H1 (cell line): ENCODE results near the gene SLC6A3. TPM values are rescaled to one million over a fixed set of nuclear protein-coding genes. Genes with fewer than 3 reads are reported as not detected.

ENCODE experiments used
- CTCF ChIA-PET: fragments of 300-600 bp; sonication (Branson Sonifier 250); formaldehyde crosslinking; loops from one replicate; lab custom pipeline; 2021; ENCODE audit not compliant: partially characterized antibody; lab: Charles Lee
- POLR2A ChIA-PET: fragments of 300-600 bp; sonication (Branson Sonifier 250); formaldehyde crosslinking; loops from one replicate; lab custom pipeline; 2021; ENCODE audit warnings: inconsistent platforms; ENCODE audit not compliant: partially characterized antibody; lab: Charles Lee
- DNase-seq, 2 experiments: peaks; one replicate each; pipeline versions ENCODE4 v3.0.0 to v3.0.0-alpha.2; 2010 to 2022; ENCODE audit warnings: low spot score in 2 of 2, low read depth in 1 of 2, mixed read lengths in 1 of 2
- FAIRE-seq: peaks from 2 replicates; lab custom pipeline; 2011; peaks lifted over from hg19 to GRCh38; lab: Jason Lieb, UNC
- H2AFZ ChIP-seq: 2 replicates; pipeline ENCODE4 v1.8.1; 2012; ENCODE audit warnings: low read length, inconsistent platforms
- H2AK5ac ChIP-seq: 2 replicates; pipeline ENCODE4 v1.6.1; 2013; ENCODE audit warnings: low read depth, low read length
- H2BK120ac ChIP-seq: replicated peaks from 2 replicates; pipeline ENCODE3; 2013; ENCODE audit warnings: low read depth, low read length, inconsistent platforms
- H2BK12ac ChIP-seq: 2 replicates; pipeline ENCODE4 v1.6.1; 2013; ENCODE audit warnings: low read depth, low read length
- H2BK15ac ChIP-seq: 2 replicates; pipeline ENCODE4 v1.6.1; 2013; ENCODE audit warnings: low read length
- H2BK20ac ChIP-seq: 2 replicates; pipeline ENCODE4 v1.6.1; 2013; ENCODE audit warnings: low read length
- H2BK5ac ChIP-seq: 2 replicates; pipeline ENCODE4 v1.6.1; 2013; ENCODE audit warnings: low read depth, low read length
- H3K14ac ChIP-seq: 2 replicates; pipeline ENCODE4 v1.6.1; 2013; ENCODE audit warnings: inconsistent platforms; ENCODE audit not compliant: insufficient read length
- H3K18ac ChIP-seq: 2 replicates; pipeline ENCODE4 v1.6.1; 2013; ENCODE audit warnings: low read length; ENCODE audit errors: extremely low read depth
- H3K23ac ChIP-seq: 2 replicates; pipeline ENCODE4 v1.6.1; 2013; ENCODE audit warnings: inconsistent platforms; ENCODE audit not compliant: insufficient read length
- H3K23me2 ChIP-seq: 2 replicates; pipeline ENCODE4 v1.6.1; 2013; ENCODE audit warnings: low read depth, low read length
- H3K27ac ChIP-seq: 2 replicates; pipeline ENCODE4 v1.6.1; 2011; ENCODE audit warnings: low read depth, low read length, inconsistent platforms
- H3K27me3 ChIP-seq, 4 experiments: replicated peaks in 1 of 4; 1 replicate in 1 of 4; 2 replicates in 3 of 4; pipeline versions ENCODE4 v1.6.1 to v1.8.1; 2011 to 2013; ENCODE audit warnings: low read length in 3 of 4, mild to moderate bottlenecking in 3 of 4, inconsistent platforms in 2 of 4, mixed read lengths in 2 of 4, moderate library complexity in 1 of 4; ENCODE audit not compliant: control insufficient read depth in 3 of 4, insufficient read depth in 3 of 4; ENCODE audit errors: extremely low read depth in 1 of 4
- H3K36me3 ChIP-seq, 4 experiments: 2 replicates each; pipeline versions ENCODE4 v1.6.1 to v1.8.1; 2011 to 2013; ENCODE audit warnings: mild to moderate bottlenecking in 4 of 4, low read length in 3 of 4, moderate library complexity in 2 of 4, control low read depth in 1 of 4, inconsistent platforms in 1 of 4; ENCODE audit not compliant: insufficient read depth in 4 of 4, control insufficient read depth in 2 of 4
- H3K4ac ChIP-seq: replicated peaks from 2 replicates; pipeline ENCODE3; 2013; ENCODE audit warnings: low read length, low read depth, mixed read lengths, inconsistent platforms; ENCODE audit not compliant: insufficient read length
- H3K4me1 ChIP-seq, 4 experiments: replicated peaks in 1 of 4; 1 replicate in 1 of 4; 2 replicates in 3 of 4; pipeline versions ENCODE4 v1.6.1 to v1.8.1; 2011 to 2013; ENCODE audit warnings: low read length in 3 of 4, inconsistent platforms in 2 of 4, mixed read lengths in 1 of 4; ENCODE audit not compliant: insufficient read depth in 4 of 4, control insufficient read depth in 3 of 4
- H3K4me2 ChIP-seq, 2 experiments: 2 replicates each; pipeline versions ENCODE4 v1.6.1 to v1.8.1; 2011 to 2013; ENCODE audit warnings: low read depth in 2 of 2, low read length in 2 of 2, control low read depth in 1 of 2, inconsistent platforms in 1 of 2, mild to moderate bottlenecking in 1 of 2; ENCODE audit not compliant: insufficient read depth in 1 of 2
- H3K4me3 ChIP-seq, 4 experiments: fragments of 200-600, 300-600 bp in 1 of 4; sonication (generic), shearing (Covaris generic), sonication (Bioruptor Twin) in 1 of 4; 2 replicates each; pipeline versions ENCODE4 v1.5.1 to v1.8.1; 2011 to 2016; ENCODE audit warnings: low read length in 4 of 4, low read depth in 3 of 4, control low read depth in 2 of 4, inconsistent platforms in 2 of 4, mild to moderate bottlenecking in 2 of 4, mixed read lengths in 1 of 4, moderate library complexity in 1 of 4; ENCODE audit not compliant: insufficient read depth in 2 of 4; ENCODE audit errors: extremely low read depth in 1 of 4
- H3K56ac ChIP-seq: replicated peaks from 2 replicates; pipeline ENCODE3; 2013; ENCODE audit warnings: low read depth, mild to moderate bottlenecking, mixed read lengths, low read length, inconsistent platforms; ENCODE audit not compliant: insufficient read length
- H3K79me1 ChIP-seq: 2 replicates; pipeline ENCODE4 v1.6.1; 2013; ENCODE audit warnings: low read depth, low read length, control low read depth
- H3K79me2 ChIP-seq, 2 experiments: 2 replicates each; pipeline versions ENCODE4 v1.6.1 to v1.8.1; 2012 to 2013; ENCODE audit warnings: low read length in 2 of 2, mild to moderate bottlenecking in 2 of 2, inconsistent platforms in 1 of 2; ENCODE audit not compliant: insufficient read depth in 2 of 2, control insufficient read depth in 1 of 2
- H3K9ac ChIP-seq, 4 experiments: replicated peaks in 1 of 4; 1 replicate in 1 of 4; 2 replicates in 3 of 4; pipeline versions ENCODE4 v1.6.1 to v1.8.1; 2011 to 2013; ENCODE audit warnings: low read depth in 3 of 4, low read length in 3 of 4, control low read depth in 2 of 4, mild to moderate bottlenecking in 2 of 4, moderate library complexity in 2 of 4, inconsistent platforms in 1 of 4; ENCODE audit errors: extremely low read depth in 1 of 4
- H3K9me3 ChIP-seq, 2 experiments: 2 replicates each; pipeline versions ENCODE4 v1.6.1 to v1.8.1; 2012 to 2013; ENCODE audit warnings: mild to moderate bottlenecking in 2 of 2, moderate library complexity in 2 of 2, control low read depth in 1 of 2, inconsistent platforms in 1 of 2, low read depth in 1 of 2, low read length in 1 of 2, mixed read lengths in 1 of 2; ENCODE audit not compliant: insufficient read depth in 2 of 2
- H4K20me1 ChIP-seq, 2 experiments: replicated peaks in 1 of 2; 2 replicates each; pipeline versions ENCODE3 to v1.8.1; 2011 to 2013; ENCODE audit warnings: inconsistent platforms in 2 of 2, low read length in 2 of 2, mild to moderate bottlenecking in 1 of 2; ENCODE audit not compliant: insufficient read depth in 2 of 2, control insufficient read depth in 1 of 2
- H4K5ac ChIP-seq: 2 replicates; pipeline ENCODE4 v1.6.1; 2013; ENCODE audit warnings: low read length, low read depth, mixed read lengths, inconsistent platforms; ENCODE audit not compliant: insufficient read length
- H4K8ac ChIP-seq: 2 replicates; pipeline ENCODE4 v1.8.0; 2013; ENCODE audit warnings: mild to moderate bottlenecking, moderate library complexity, low read length, inconsistent platforms; ENCODE audit not compliant: insufficient read depth; ENCODE audit errors: extremely low read depth
- H4K91ac ChIP-seq: replicated peaks from 2 replicates; pipeline ENCODE3; 2013; ENCODE audit warnings: low read length, mixed read lengths, inconsistent platforms; ENCODE audit not compliant: insufficient read length
- GTF2F1 ChIP-seq: IDR thresholded peaks from 2 replicates; pipeline ENCODE4 v1.6.1; 2012; ENCODE audit warnings: low read depth, low read length, improper control_type of control experiment, borderline replicate concordance
- HDAC2 ChIP-seq, 2 experiments: fragments of 300-600 bp in 1 of 2; sonication (generic) in 1 of 2; IDR thresholded peaks; 2 replicates each; pipeline ENCODE4 v1.6.1; 2011 to 2012; ENCODE audit warnings: low read depth in 2 of 2, low read length in 2 of 2, mild to moderate bottlenecking in 2 of 2, moderate library complexity in 2 of 2, borderline replicate concordance in 1 of 2, inconsistent platforms in 1 of 2
- JUND ChIP-seq: IDR thresholded peaks from 2 replicates; pipeline ENCODE4 v1.6.1; 2011; ENCODE audit warnings: mild to moderate bottlenecking, improper control_type of control experiment, low read length
- KDM1A ChIP-seq: fragments of 200-600, 300-600 bp; sonication (generic); IDR thresholded peaks from 2 replicates; pipeline ENCODE4 v1.7.1; 2016; ENCODE audit warnings: mild to moderate bottlenecking, low read length, borderline replicate concordance
- POLR2A ChIP-seq, 2 experiments: IDR thresholded peaks; 1 replicate in 1 of 2; 2 replicates in 1 of 2; pipeline ENCODE4 v1.6.1; 2011; ENCODE audit warnings: low read depth in 2 of 2, low read length in 2 of 2, mild to moderate bottlenecking in 2 of 2; ENCODE audit errors: control extremely low read depth in 1 of 2
- SIN3A ChIP-seq, 2 experiments: IDR thresholded peaks in 1 of 2; conservative IDR thresholded peaks in 1 of 2; 2 replicates each; pipeline ENCODE4 v1.6.1; 2011 to 2012; ENCODE audit warnings: low read length in 2 of 2, improper control_type of control experiment in 1 of 2, low read depth in 1 of 2, mild to moderate bottlenecking in 1 of 2
- SIX5 ChIP-seq: IDR thresholded peaks from 2 replicates; pipeline ENCODE4 v1.6.1; 2011; ENCODE audit warnings: mild to moderate bottlenecking, low read depth, low read length
- TAF1 ChIP-seq: IDR thresholded peaks from 2 replicates; pipeline ENCODE4 v1.6.1; 2011; ENCODE audit warnings: mild to moderate bottlenecking, low read depth, low read length
- TBP ChIP-seq: IDR thresholded peaks from 2 replicates; pipeline ENCODE4 v1.6.1; 2011; ENCODE audit warnings: low read depth, low read length, improper control_type of control experiment
- USF2 ChIP-seq: IDR thresholded peaks from 2 replicates; pipeline ENCODE4 v1.6.1; 2011; ENCODE audit warnings: low read length, improper control_type of control experiment
- WGBS, 2 experiments: shearing (Covaris generic) in 1 of 2; methylation state at CpG; one replicate each; pipeline versions ENCODE4 v1.1.6 to v1.1.7; 2013 to 2015; ENCODE audit warnings: low lambda C conversion rate in 2 of 2, mixed read lengths in 2 of 2, inconsistent platforms in 1 of 2, low coverage in 1 of 2, missing lambda C conversion rate in 1 of 2; ENCODE audit not compliant: insufficient replicate concordance in 2 of 2, insufficient coverage in 1 of 2, insufficient read length in 1 of 2; ENCODE audit errors: extremely low coverage in 1 of 2, missing lambda C conversion rate in 1 of 2; 5-methylcytosine and 5-hydroxymethylcytosine counted together
- polyA plus RNA-seq, 7 experiments: library from polyadenylated mRNA; depleted of rRNA in 3 of 7; stranded (reverse) in 5 of 7; unstranded in 2 of 7; fragments of >200 nt in 5 of 7; fragments of 200-250 nt in 2 of 7; gene quantifications; 1 replicate in 5 of 7; 2 replicates in 1 of 7; 4 replicates in 1 of 7; pipeline versions ENCODE4 v1.2.1 to v1.2.3, GENCODE V29; 2011 to 2013; ENCODE audit warnings: missing spikeins in 2 of 7, mixed read lengths in 2 of 7
- total RNA-seq: library from RNA; stranded (reverse); fragmentation: NEBNext Ultra II Directional; extraction: Animal tissue kit (Norgen Biotek cat#: 25700); gene quantifications from 2 replicates; pipeline ENCODE4 v1.2.1, GENCODE V29; 2021

SLC6A3 gene
- total and polyA plus RNA-seq, 2 of the 8 experiments (the other 6 are each of a cell fraction or from before 2014, with no cell fraction given) = 0.48 to 0.91 TPM

DNA sequence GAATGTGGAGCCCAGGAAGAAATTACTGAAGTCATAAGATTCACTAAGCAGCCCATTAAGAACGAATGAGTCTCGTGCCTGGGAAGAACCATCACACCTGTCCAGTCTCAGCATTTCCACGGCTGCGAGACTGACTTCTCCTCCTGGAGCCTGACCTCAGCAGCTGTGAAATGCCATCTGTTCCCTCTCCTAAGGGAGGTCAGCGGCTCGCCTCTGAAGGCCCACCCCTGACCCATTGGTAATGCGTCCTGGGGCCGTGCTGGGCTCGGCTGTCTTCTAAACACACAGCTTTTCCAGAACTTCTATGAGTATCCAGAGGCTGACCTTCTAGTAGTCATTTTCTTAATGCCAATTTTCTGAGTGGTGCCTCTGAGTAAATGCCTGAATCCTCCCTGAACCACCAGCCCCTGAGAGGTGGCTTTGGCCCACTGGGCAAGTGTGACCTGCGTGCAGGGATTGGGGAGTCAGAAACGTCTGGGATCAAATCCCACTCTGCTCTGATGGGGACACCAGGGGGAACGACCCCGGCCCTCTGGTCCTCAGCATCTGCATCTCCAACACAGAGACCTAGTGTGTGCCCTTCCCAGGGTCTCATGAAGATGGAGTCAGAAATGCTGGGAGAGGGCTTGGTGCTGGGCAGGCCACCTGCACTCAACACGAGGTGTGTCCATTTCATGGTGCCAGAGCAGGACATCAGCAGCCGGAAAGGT, 5.7 kb downstream of the SLC6A3 start:
- H2BK20ac ChIP-seq = no peak overlapping the region
- no peak overlapping the region for H2BK12ac ChIP-seq
- no peak overlapping the region for H3K4ac ChIP-seq
- H3K14ac ChIP-seq = no peak overlapping the region
- peaks cover 14 to 26% (median 23%) of the 10 kb centered on the region in 4 experiments for H3K27me3 ChIP-seq
- H4K91ac ChIP-seq = no peak overlapping the region
- DNase-seq (no peak), FAIRE-seq (no peak)
- no peak overlapping the region for H3K27ac ChIP-seq
- H3K36me3 ChIP-seq = no peaks in the 10 kb centered on the region
- H4K8ac ChIP-seq = no peak overlapping the region
- peaks cover 0 to 8% (median 0%) of the 10 kb centered on the region in 4 experiments; a peak in 3 of 7 replicates for H3K4me1 ChIP-seq
- H3K9me3 ChIP-seq = no peaks in the 10 kb centered on the region
- H4K5ac ChIP-seq = no peak overlapping the region
- H4K20me1 ChIP-seq = peaks cover 2 to 5% of the 10 kb centered on the region in 2 experiments
- 90% methylated on average over 14 of the region's 15 CpGs; no CpG with 5 or more reads in 1 of the 2 experiments for WGBS, 2 experiments
- H3K56ac ChIP-seq = no peak overlapping the region
- H2AK5ac ChIP-seq = no peak overlapping the region
- no peaks in the 10 kb centered on the region for H3K79me2 ChIP-seq
- H2BK5ac ChIP-seq = no peak overlapping the region
- no peak overlapping the region for H3K9ac ChIP-seq
- H3K18ac ChIP-seq = no peak overlapping the region
- no peak overlapping the region for H3K4me2 ChIP-seq
- no peak overlapping the region for H3K4me3 ChIP-seq
- H3K79me1 ChIP-seq = no peaks in the 10 kb centered on the region
- no peak overlapping the region for H2BK120ac ChIP-seq
- H2BK15ac ChIP-seq = no peak overlapping the region
- POLR2A ChIA-PET = no interaction called here
- H3K23ac ChIP-seq = no peak overlapping the region
- peaks cover 4% of the 10 kb centered on the region; the same call in 1 of the 2 replicates for H3K23me2 ChIP-seq
- CTCF ChIA-PET = interaction anchor here (1.0 to 2.4 kb wide), 2 partner anchors 8 to 60 kb away, joined by 4 to 7 read pairs; no protein-coding TSS in a partner anchor
- no peak overlapping the region for H2AFZ ChIP-seq
- no peak for TF ChIP-seq USF2
- no peak for TF ChIP-seq JUND
- no peak for TF ChIP-seq TAF1
- TF ChIP-seq GTF2F1 = no peak
- no peak for TF ChIP-seq TBP
- TF ChIP-seq HDAC2 (IDR thresholded peaks at IDR 0.05; ENCODE audit: borderline replicate concordance in 1 of 2, low read depth in 2 of 2, low read length in 2 of 2) = no peak
- TF ChIP-seq KDM1A = no peak
- TF ChIP-seq SIN3A (conservative IDR thresholded peaks at IDR 0.05 in 1 of 2, IDR thresholded peaks at IDR 0.05 in 1 of 2; ENCODE audit: low read depth in 1 of 2, low read length in 2 of 2) = no peak
- TF ChIP-seq SIX5 = no peak
- TF ChIP-seq POLR2A (IDR thresholded peaks at IDR 0.05; ENCODE audit: control extremely low read depth in 1 of 2, low read depth in 2 of 2, low read length in 2 of 2) = no peak
